ENCODE results near the gene GNAZ.
"Not testable (repeated sequence)": the region's sequence is repeated elsewhere in the genome, so short reads cannot be mapped to it uniquely, and the experiment has no call there.

GNAZ gene

DNA sequence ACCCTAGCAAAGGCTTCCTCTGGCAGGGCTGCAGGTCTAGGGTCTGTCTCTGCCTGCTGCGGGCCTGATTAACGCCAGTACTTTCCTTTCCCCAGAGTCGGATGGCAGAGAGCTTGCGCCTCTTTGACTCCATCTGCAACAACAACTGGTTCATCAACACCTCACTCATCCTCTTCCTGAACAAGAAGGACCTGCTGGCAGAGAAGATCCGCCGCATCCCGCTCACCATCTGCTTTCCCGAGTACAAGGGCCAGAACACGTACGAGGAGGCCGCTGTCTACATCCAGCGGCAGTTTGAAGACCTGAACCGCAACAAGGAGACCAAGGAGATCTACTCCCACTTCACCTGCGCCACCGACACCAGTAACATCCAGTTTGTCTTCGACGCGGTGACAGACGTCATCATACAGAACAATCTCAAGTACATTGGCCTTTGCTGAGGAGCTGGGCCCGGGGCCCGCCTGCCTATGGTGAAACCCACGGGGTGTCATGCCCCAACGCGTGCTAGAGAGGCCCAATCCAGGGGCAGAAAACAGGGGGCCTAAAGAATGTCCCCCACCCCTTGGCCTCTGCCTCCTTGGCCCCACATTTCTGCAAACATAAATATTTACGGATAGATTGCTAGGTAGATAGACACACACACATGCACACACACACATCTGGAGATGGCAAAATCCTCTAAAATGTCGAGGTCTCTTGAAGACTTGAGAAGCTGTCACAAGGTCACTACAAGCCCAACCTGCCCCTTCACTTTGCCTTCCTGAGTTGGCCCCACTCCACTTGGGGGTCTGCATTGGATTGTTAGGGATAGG, 52.9 kb downstream of the GNAZ start:
- no peak for DNase-seq

GRCh38 chr22:23123804-23124254, 53.5 kb downstream of the GNAZ start:
- DNase-seq, result no peak

DNA sequence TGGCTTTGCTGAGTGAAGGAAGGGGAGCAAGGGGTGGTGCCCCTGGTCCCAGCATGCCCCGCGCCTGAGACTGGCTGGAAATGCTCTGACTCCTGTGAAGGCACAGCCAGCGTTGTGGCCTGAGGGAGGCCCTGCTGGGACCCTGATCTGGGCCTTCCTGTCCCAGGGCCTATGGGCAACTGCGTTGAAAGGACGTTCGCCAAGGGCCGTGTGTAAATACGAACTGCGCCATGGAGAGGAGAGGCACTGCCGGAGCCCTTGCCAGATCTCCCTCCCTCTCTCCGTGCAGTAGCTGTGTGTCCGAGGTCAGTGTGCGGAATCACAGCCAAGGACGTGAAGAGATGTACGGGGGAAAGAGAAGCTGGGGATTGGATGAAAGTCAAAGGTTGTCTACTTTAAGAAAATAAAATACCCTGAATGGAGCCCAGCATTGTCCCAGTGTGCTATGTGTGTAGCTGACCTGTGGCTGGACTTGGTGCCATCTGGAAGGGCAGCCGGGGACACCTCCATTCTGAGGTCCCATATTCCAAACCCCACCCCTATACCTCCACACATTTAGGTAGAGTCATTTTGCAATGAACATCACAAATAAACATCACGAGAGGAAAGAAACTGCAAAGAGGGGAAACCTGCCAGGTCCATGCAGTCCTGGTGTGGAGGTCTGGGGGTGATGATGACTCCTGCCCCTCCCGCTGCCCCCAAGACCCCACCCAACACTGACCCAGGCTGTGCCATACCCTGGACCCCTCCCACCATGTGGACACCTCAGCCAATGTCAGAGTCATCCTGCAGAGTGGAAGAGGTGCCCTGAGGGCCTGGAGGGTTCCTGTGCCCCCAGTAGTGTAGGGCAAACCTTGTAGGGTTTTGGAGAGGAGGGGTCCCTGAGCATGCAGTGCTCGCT, 54.5 kb downstream of the GNAZ start:
- no peak for DNase-seq

DNA sequence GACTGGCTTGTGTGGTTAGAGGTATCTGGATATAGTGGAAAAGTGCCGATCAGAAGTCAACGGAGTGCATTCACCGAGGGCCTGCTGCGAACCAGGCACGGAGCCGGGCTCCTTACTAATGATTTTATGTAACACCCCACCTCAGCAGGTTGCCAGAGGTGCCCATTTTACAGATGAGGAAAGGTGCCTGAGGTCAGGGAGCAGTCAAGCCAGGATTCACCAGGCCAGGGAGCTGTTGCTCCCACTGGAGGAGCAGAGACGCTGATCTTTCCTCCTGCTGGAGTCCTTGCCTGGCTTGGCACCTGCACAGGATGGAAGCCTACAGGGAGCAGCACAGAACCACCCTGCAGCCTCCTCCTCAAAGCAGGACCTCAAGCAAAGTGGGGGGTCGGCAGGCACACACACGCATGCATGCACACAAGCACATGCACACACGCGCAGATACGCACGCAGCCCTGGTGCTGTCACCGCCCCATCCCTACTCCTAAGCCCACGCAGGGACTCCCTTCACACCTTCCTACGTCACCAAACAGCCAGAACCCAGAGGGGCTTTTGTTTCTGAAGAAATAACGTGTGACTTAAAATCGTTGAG, 55.3 kb downstream of the GNAZ start:
- no peak for DNase-seq

- no peak for DNase-seq
Measured at GRCh38 chr22:23126165-23127054, 56.1 kb downstream of the GNAZ start.

GRCh38 chr22:23127055-23127756, 56.9 kb downstream of the GNAZ start:
- DNase-seq, result no peak

GRCh38 chr22:23127788-23128187, 57.5 kb downstream of the GNAZ start:
- no peak for DNase-seq

- peak; percentile 75 to 78 for DNase-seq
Measured at GRCh38 chr22:23128269-23129108, 58.2 kb downstream of the GNAZ start.

DNA sequence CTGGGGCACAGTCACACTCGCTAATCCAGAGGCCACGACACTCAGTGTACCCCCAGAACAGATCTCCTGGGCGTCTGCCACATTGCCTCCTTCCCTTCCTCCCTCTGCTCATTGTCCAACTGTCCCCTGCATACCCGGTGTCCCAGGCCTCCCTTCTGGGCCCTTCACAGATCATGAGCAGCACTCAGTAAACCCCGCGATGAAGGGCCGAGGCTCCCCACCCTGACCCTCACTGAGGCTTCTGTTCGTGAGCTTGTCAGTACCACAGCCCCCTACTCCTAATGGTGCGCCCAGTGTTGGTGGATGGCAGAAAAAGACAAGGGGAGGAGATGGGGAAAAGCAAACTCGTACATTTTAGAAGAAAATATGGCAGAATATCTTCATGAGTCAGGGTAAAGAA, 58.8 kb downstream of the GNAZ start:
- no peak for DNase-seq

DNA sequence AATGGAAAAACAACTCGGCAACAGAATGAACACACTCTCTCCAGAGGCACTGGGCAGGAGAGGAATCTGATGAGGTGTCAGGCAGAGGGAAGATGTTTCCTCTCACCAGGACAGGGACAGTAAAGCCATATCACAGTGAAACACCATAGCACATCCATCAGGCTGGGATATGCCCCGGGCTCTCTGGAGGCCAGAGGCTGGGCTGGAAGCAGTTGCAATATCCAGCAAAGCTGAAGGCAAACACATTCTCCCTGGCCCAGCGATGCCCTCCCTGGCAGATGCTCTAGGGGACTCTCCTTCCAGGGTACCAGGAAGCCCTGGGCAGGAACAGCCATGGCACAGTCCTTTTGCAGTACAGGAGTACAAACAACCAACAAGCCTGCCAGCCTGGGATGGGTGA, 60.4 kb downstream of the GNAZ start:
- no peak for DNase-seq

DNA sequence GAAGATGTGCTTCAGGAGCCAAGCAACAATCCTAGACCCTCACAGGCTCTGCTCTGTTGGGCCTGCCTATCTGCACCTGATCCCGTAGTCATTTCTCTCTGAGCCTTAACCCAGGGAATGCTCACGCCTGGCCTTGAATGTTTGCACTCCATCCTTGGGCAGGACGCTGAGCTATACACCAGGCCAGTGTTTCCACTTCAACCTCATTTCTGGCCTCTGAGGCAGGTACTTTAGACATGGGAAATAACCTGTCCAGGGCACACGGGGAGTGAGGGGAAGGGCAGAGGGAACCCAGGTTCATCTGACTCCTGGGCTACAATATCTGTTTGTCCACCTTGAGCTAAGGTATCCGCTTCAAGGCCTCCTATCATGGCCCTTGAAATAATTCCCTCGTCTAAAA, 61.6 kb downstream of the GNAZ start:
- DNase-seq, result no peak

GRCh38 chr22:23132376-23133091, 62.2 kb downstream of the GNAZ start:
- DNase-seq, result no peak

DNA sequence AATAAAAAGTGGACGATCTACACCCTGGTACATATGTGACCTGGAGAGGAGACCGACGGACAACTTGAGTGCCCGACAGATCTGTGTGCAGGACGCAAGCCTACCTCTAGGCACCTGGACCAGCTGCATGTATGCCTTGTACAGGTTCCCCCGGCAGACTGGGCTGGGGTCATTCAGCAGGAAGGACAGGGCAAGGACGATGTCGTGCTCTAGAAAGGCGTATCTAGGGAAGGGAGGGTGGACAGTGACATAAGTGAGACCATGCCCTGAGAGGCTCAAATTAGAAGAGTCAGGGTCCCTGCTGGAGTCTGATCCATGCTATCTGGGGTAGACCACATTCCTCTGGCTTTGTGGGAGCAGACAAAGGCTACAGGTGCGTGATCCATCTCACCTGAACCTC, 63.6 kb downstream of the GNAZ start:
- no peak for DNase-seq

- DNase-seq, result not testable (repeated sequence)
Measured at GRCh38 chr22:23136991-23137390, 66.7 kb downstream of the GNAZ start.

DNA sequence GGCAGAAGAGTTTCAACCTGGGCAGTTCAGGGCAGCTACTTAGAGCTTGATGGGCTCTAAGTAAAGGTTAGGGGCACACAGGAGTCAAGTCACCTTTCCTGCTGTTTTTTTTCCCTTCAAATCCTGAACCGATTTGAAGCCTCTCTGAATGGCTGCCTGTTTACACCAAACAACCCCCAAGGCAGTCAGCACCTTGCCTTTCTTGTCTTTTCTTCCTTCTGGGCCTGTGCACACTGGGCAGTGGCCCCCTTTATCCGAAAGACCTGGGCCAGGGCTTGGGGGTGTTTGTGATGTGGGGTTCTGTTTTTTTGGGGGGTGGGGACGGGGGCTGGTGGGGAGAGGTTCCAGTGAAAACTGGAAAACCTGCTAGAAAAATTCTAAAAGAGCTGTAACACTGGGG, 67.1 kb downstream of the GNAZ start:
- DNase-seq, result no peak

GRCh38 chr22:23137905-23138561, 67.7 kb downstream of the GNAZ start:
- DNase-seq, result peak; percentile 78 to 86

DNA sequence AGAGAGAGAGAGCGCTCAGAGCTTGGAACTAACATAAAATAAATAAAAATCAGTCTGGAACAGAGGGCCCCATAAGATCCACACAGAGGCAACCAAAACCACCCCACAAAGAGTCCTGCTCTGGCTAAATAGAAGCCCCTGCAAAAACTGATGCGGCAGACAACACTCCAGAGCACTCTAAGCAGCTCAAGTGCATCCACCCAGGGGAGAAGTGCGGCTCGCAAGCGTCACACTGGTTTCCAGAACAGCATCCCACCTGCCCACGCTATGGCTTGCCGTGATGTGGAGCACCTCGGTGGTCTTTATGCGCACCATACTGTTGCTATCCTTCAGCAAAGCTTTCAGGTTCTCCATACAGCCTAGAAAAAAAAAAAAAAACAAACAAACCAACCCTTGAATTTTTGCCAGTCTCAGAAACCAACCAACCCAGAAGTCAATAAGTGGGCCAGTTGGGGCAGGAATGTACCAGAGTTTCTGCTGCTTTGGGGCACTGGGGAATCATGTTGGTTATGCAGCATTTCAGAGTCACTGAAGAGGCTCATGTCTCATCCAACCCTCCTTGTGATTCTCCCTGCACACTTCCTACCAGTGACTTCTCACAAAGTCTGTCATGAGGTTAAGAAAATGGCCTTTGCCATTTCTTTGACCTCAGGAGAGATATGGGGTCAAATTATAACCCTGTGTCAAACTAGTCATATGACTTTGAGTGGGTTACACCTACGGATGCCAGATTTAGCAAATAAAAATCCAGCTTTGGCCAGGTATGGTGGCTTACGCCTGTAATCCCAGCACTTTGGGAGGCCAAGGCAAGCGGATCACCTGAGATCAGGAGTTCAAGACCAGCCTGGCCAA, 68.5 kb downstream of the GNAZ start:
- DNase-seq, result no peak

- DNase-seq, result no peak
Measured at GRCh38 chr22:23140385-23140784, 70.1 kb downstream of the GNAZ start.
